Tibial nerve (tissue), 4 donors: ENCODE data around the gene CDH4.
"Not testable (repeated sequence)": the region's sequence is repeated elsewhere in the genome, so short reads cannot be mapped to it uniquely, and the experiment has no call there.

ENCODE experiments used
- CTCF ChIP-seq, 5 experiments: fragments of 200-600 bp in 3 of 5; fragments of 450-650 bp in 2 of 5; sonication (generic) in 3 of 5; IDR thresholded peaks; one replicate each; pipeline ENCODE4 v1.5.1; 2016 to 2019; ENCODE audit warnings: antibody characterized with exemption in 5 of 5, mild to moderate bottlenecking in 3 of 5, moderate library complexity in 2 of 5
- EP300 ChIP-seq, 2 donors: sonication (generic); formaldehyde crosslinking; IDR thresholded peaks; one replicate each; pipeline ENCODE4 v1.6.1; 2017; ENCODE audit warnings: antibody characterized with exemption in 2 of 2, mild to moderate bottlenecking in 1 of 2
- POLR2A ChIP-seq, 2 donors: fragments of 450-650 bp; IDR thresholded peaks; one replicate each; pipeline ENCODE4 v1.6.1; 2017; ENCODE audit warnings: antibody characterized with exemption in 2 of 2, mild to moderate bottlenecking in 2 of 2, moderate library complexity in 2 of 2

DNA sequence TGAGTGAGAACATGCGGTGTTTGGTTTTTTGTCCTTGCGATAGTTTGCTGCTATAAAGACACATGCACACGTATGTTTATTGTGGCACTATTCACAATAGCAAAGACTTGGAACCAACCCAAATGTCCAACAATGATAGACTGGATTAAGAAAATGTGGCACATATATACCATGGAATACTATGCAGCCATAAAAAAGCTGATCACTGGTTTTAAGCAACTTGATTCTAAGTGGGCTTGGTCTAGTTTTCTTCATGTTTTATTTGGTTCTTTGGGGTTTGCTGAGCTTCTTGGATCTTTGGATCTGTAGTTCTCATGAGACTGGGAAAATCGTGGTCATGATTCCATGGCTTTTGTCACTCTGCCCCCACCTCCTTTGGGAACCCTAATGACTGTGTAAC lies 227.4 kb downstream of the CDH4 start:
- not testable (repeated sequence) for TF ChIP-seq CTCF, EP300, POLR2A (IDR thresholded peaks at IDR 0.05)
